GM12878 (cell line): ENCODE measurements around the gene MESP2. TPM values are rescaled to one million over a fixed set of nuclear protein-coding genes. Genes with fewer than 3 reads are reported as not detected.

Experiments
- ATAC-seq: fragments of 200-7000 bp; cut with Tn5 transposase; 3 replicates; pipeline ENCODE4 v1.9.1; 2020; ENCODE audit warnings: mild to moderate bottlenecking, moderate library complexity
- BruUV-seq: library from RNA; stranded (reverse); fragments of 400-500 nt; replicated peaks from 2 replicates; lab custom pipeline; 2021; lab: Mats Ljungman, UMichigan
- CTCF ChIA-PET: fragments of 300-600 bp; sonication (Branson Sonifier 250); formaldehyde crosslinking; extraction: SDS; loops from one replicate; lab custom pipeline; 2021; ENCODE audit warnings: inconsistent platforms; lab: Yijun Ruan, JAX
- POLR2A ChIA-PET: fragments of 350-600 bp; formaldehyde crosslinking; extraction: SDS; loops from one replicate; lab custom pipeline; 2021; ENCODE audit warnings: inconsistent platforms; lab: Charles Lee
- RAD21 ChIA-PET: fragments of 300-600 bp; sonication (Branson Sonifier 250); formaldehyde crosslinking; loops from one replicate; lab custom pipeline; 2023; ENCODE audit warnings: antibody characterized with exemption; ENCODE audit not compliant: unreplicated experiment; lab: Charles Lee
- SMC1A ChIA-PET: fragments of 300-600 bp; sonication (Branson Sonifier 250); formaldehyde crosslinking; loops from one replicate; lab custom pipeline; 2023; ENCODE audit not compliant: unreplicated experiment, uncharacterized antibody; lab: Charles Lee
- DNase-seq: peaks from one replicate; pipeline ENCODE4 v3.0.0-alpha.2; 2011; ENCODE audit warnings: low read depth, low spot score
- FAIRE-seq: peaks from 3 replicates; lab custom pipeline; 2011; peaks lifted over from hg19 to GRCh38; lab: Jason Lieb, UNC
- H2AFZ ChIP-seq: 2 replicates; pipeline ENCODE4 v1.6.0; 2011; ENCODE audit warnings: low read depth, low read length, control low read depth; ENCODE audit not compliant: control insufficient read depth
- H3K27ac ChIP-seq: 2 replicates; pipeline ENCODE4 v1.5.1; 2011; ENCODE audit warnings: control low read depth; ENCODE audit not compliant: control insufficient read depth, insufficient read depth
- H3K27me3 ChIP-seq, 2 experiments: replicated peaks in 1 of 2; 2 replicates each; pipeline versions ENCODE4 v1.6.0 to v1.6.1; 2011; ENCODE audit warnings: low read length in 1 of 2; ENCODE audit not compliant: control insufficient read depth in 2 of 2, insufficient read depth in 2 of 2
- H3K36me3 ChIP-seq, 2 experiments: 2 replicates each; pipeline ENCODE4 v1.5.1; 2011; ENCODE audit warnings: low read length in 1 of 2; ENCODE audit not compliant: control insufficient read depth in 2 of 2, insufficient read depth in 2 of 2
- H3K4me1 ChIP-seq: 2 replicates; pipeline ENCODE4 v1.6.1; 2011; ENCODE audit warnings: mild to moderate bottlenecking, low read length, moderate library complexity, mixed read lengths; ENCODE audit not compliant: control insufficient read depth, insufficient read depth
- H3K4me2 ChIP-seq: 2 replicates; pipeline ENCODE4 v1.6.0; 2011; ENCODE audit warnings: control low read depth; ENCODE audit not compliant: control insufficient read depth, insufficient read depth
- H3K4me3 ChIP-seq: fragments of 200-600 bp; sonication (generic); 2 replicates; pipeline ENCODE4 v1.5.1; 2016
- H3K79me2 ChIP-seq: 2 replicates; pipeline ENCODE4 v1.6.0; 2011; ENCODE audit warnings: low read length; ENCODE audit not compliant: control insufficient read depth, insufficient read depth
- H3K9ac ChIP-seq: 2 replicates; pipeline ENCODE4 v1.8.0; 2011; ENCODE audit warnings: low read length, control low read depth, mixed read lengths; ENCODE audit not compliant: control insufficient read depth, insufficient read depth
- H3K9me3 ChIP-seq: replicated peaks from 3 replicates; pipeline ENCODE4 v1.5.1; 2011; ENCODE audit warnings: mild to moderate bottlenecking, low read length; ENCODE audit not compliant: control insufficient read depth, insufficient read depth
- H4K20me1 ChIP-seq: 2 replicates; pipeline ENCODE4 v1.6.0; 2011; ENCODE audit not compliant: control insufficient read depth, insufficient read depth
- BRCA1 ChIP-seq: IDR thresholded peaks from 2 replicates; pipeline ENCODE4 v1.6.1; 2011; ENCODE audit warnings: low read depth, low read length, improper control_type of control experiment
- CBX5 ChIP-seq: sonication (generic); IDR thresholded peaks from 2 replicates; pipeline ENCODE4 v1.6.1; 2016; ENCODE audit warnings: low read depth, moderate library complexity, mild to moderate bottlenecking, inconsistent platforms
- EGR1 ChIP-seq, 2 experiments: IDR thresholded peaks; 1 replicate in 1 of 2; 2 replicates in 1 of 2; pipeline ENCODE4 v1.6.1; 2011 to 2012; ENCODE audit warnings: low read depth in 2 of 2, low read length in 2 of 2, borderline replicate concordance in 1 of 2, mild to moderate bottlenecking in 1 of 2, moderate library complexity in 1 of 2
- FOXM1 ChIP-seq: IDR thresholded peaks from 2 replicates; pipeline ENCODE4 v1.6.1; 2012; ENCODE audit warnings: low read depth, mild to moderate bottlenecking, inconsistent platforms, low read length, moderate library complexity
- IRF5 ChIP-seq: fragments of 450-650 bp; IDR thresholded peaks from 2 replicates; pipeline ENCODE4 v1.6.1; 2017; ENCODE audit warnings: borderline replicate concordance
- MYC ChIP-seq: IDR thresholded peaks from 2 replicates; pipeline ENCODE4 v1.6.1; 2011; ENCODE audit warnings: mild to moderate bottlenecking, low read length, moderate library complexity, inconsistent platforms; ENCODE audit not compliant: insufficient read depth, insufficient replicate concordance, insufficient read length, severe bottlenecking
- POLR2A ChIP-seq: IDR thresholded peaks from 2 replicates; pipeline ENCODE4 v1.6.1; 2011; ENCODE audit warnings: low read depth, mild to moderate bottlenecking, low read length
- USF2 ChIP-seq: IDR thresholded peaks from 2 replicates; pipeline ENCODE4 v1.6.1; 2011; ENCODE audit warnings: low read depth, low read length, improper control_type of control experiment, borderline replicate concordance
- WGBS: methylation state at CpG from one replicate; pipeline ENCODE4 v1.1.6; 2016; ENCODE audit warnings: low lambda C conversion rate; ENCODE audit not compliant: insufficient replicate concordance, insufficient coverage; ENCODE audit errors: missing lambda C conversion rate; 5-methylcytosine and 5-hydroxymethylcytosine counted together
- in situ Hi-C: fragments of 300-500 bp; cut with MboI; formaldehyde crosslinking; loops from 9 replicates; pipeline ENCODE4 v1.14.3; 2018; ENCODE audit warnings: mixed read lengths
- intact Hi-C: fragments of 100-400 bp; cut with micrococcal nuclease; formaldehyde crosslinking; loops from one replicate; pipeline ENCODE4 v1.14.2; 2022; ENCODE audit not compliant: unreplicated experiment
- polyA plus RNA-seq, 11 experiments: library from polyadenylated mRNA; depleted of rRNA in 4 of 11; unstranded in 6 of 11; stranded (reverse) in 5 of 11; fragments of >200 nt; fragmentation: Nextera tagmentation in 4 of 11; fragmentation: Illumina TruSeq in 1 of 11; extraction: Ambion mirVana in 4 of 11; extraction: Trizol in 1 of 11; gene quantifications; 1 replicate in 1 of 11; 2 replicates in 10 of 11; pipeline versions ENCODE4 v1.2.1 to v1.2.3, GENCODE V29; 2011 to 2016; ENCODE audit warnings: inconsistent platforms in 2 of 11, missing spikeins in 2 of 11, low read depth in 1 of 11
- total RNA-seq, 4 experiments: library from RNA; depleted of rRNA in 3 of 4; stranded (reverse); fragments of >200 nt in 3 of 4; fragmentation: Illumina TruSeq in 1 of 4; extraction: Trizol in 1 of 4; gene quantifications; 2 replicates each; pipeline versions ENCODE4 v1.2.1 to v1.2.3, GENCODE V29; 2013 to 2021

MESP2 gene
- total and polyA plus RNA-seq, 10 of the 15 experiments (the other 5 are each of a cell fraction or from before 2014, with no cell fraction given): 0.04 TPM; not detected in 9

- Histone ChIP-seq H2AFZ (no peak overlapping the region), H3K4me1 (no peaks in the 10 kb centered on the region), H3K36me3 (no peaks in the 10 kb centered on the region), H3K79me2 (no peaks in the 10 kb centered on the region), H3K27me3 (peaks cover 0 to under 1% of the 10 kb centered on the region in 2 experiments; a peak in 1 of 4 replicates), H3K9ac (no peak overlapping the region), H4K20me1 (no peaks in the 10 kb centered on the region; the same call in 1 of the 2 replicates), H3K4me3 (no peak overlapping the region), H3K4me2 (no peak overlapping the region), H3K9me3 (no peaks in the 10 kb centered on the region), H3K27ac (no peak overlapping the region)
- ChIA-PET SMC1A (no interaction called here), RAD21 (no interaction called here), CTCF (no interaction called here), POLR2A (no interaction called here)
- ATAC-seq (no peak), DNase-seq (no peak), FAIRE-seq (no peak)
- no TSS peak for BruUV-seq
- TF ChIP-seq USF2: no peak
- in situ Hi-C loops: no loop called here
- 53% methylated on average over 10 of the region's 10 CpGs for WGBS
- intact Hi-C loops: no loop called here
Observed at GRCh38 chr15:89808160-89808870, 32.2 kb downstream of the MESP2 start.

GRCh38 chr15:89809093-89809786 lies 33.1 kb downstream of the MESP2 start:
- RAD21 ChIA-PET: no interaction called here
- POLR2A ChIA-PET: no interaction called here
- CTCF ChIA-PET: no interaction called here
- Histone ChIP-seq H3K4me3 (no peak overlapping the region), H3K27ac (no peak overlapping the region), H3K27me3 (peaks cover 3% of the 10 kb centered on the region in 2 experiments; a peak in 2 of 4 replicates), H3K9ac (no peak overlapping the region), H4K20me1 (no peaks in the 10 kb centered on the region; the same call in 1 of the 2 replicates), H3K4me1 (no peaks in the 10 kb centered on the region), H3K79me2 (no peaks in the 10 kb centered on the region), H3K9me3 (no peaks in the 10 kb centered on the region), H2AFZ (no peak overlapping the region), H3K36me3 (no peaks in the 10 kb centered on the region), H3K4me2 (no peak overlapping the region)
- ATAC-seq (no peak), FAIRE-seq (no peak), DNase-seq (no peak)
- SMC1A ChIA-PET: no interaction called here
- in situ Hi-C loops: no loop called here
- no TSS peak for BruUV-seq
- intact Hi-C loops: no loop called here
- WGBS: 34% methylated on average over 8 of the region's 8 CpGs
- TF ChIP-seq MYC (no peak), POLR2A (no peak), FOXM1 (no peak), BRCA1 (no peak), CBX5 (no peak), IRF5 (no peak), EGR1 (IDR thresholded peaks at IDR 0.05; ENCODE audit: borderline replicate concordance in 1 of 2, low read depth in 2 of 2, low read length in 2 of 2) (no peak)
